GM18951 (cell line): ENCODE results near the gene TUBD1.
"Not testable (repeated sequence)": the region's sequence is repeated elsewhere in the genome, so short reads cannot be mapped to it uniquely, and the experiment has no call there.

Experiments
- POLR2A ChIP-seq: IDR thresholded peaks from 4 replicates; pipeline ENCODE4 v1.6.1; 2011; ENCODE audit warnings: mild to moderate bottlenecking; ENCODE audit not compliant: insufficient read length, insufficient read depth; ENCODE audit errors: extremely low read depth
- in situ Hi-C: fragments of 300-500 bp; cut with MboI; formaldehyde crosslinking; loops from one replicate; pipeline ENCODE4 v1.12.0; 2022; ENCODE audit warnings: low sequenced_read_pairs, mixed read lengths, inconsistent platforms; ENCODE audit not compliant: unreplicated experiment

Gene TUBD1

DNA sequence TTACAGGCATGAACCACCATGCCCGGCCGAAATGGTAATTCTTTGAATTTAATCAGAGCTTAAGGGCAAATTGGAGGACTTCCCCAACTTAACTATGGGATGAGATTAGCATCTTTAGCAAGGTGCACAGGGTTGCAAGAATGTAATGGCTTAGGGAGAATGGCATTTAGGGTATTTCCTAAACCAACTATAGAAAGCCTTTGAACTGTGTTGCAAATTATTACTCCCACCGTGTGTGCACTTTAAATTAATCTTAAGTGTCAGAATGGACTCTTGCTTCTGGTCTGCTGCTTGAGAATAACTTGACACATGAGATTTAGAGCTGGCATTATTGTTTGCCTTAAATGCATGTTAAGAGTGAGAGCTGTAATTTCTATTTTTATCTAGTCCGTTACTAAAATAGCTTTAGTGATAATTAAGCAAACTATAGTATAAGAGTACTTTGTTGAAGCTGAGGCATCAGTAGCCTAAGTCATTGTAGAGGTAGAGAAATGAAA lies 59.8 kb downstream of the TUBD1 start:
- no peak for TF ChIP-seq POLR2A
- in situ Hi-C loops: no loop called here

DNA sequence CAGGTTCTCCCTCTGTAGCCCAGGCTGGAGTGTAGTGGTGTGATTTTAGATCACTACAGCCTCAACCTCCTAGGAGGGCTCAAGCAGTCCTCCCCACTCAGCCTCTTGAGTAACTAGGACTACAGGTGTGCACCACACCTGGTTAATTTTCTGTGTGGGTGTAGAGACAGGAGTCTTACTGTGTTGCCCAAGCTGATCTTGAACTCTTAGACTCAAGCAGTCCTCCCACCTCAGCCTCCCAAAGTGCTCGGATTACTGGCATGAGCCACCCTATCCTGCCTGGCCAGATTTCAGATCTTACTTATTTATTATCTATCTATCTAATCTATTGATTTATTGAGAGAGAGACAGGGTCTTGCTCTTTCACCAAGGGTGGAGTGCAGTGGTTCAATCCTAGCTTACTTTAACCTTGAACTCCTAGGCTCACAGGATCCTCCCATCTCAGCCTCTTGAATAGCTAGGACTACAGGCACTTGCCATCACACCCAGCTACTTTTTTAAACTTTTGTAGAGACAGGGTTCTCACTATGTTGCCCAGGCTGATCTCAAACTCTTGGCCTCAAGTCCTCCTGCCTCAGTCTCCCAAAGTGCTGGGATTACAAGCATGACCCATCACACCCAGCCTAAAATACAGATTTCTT lies 61.8 kb downstream of the TUBD1 start:
- no peak for TF ChIP-seq POLR2A
- in situ Hi-C loops: no loop called here

GRCh38 chr17:59830007-59830630 lies 62.6 kb downstream of the TUBD1 start:
- in situ Hi-C loops: no loop called here
- no peak for TF ChIP-seq POLR2A

DNA sequence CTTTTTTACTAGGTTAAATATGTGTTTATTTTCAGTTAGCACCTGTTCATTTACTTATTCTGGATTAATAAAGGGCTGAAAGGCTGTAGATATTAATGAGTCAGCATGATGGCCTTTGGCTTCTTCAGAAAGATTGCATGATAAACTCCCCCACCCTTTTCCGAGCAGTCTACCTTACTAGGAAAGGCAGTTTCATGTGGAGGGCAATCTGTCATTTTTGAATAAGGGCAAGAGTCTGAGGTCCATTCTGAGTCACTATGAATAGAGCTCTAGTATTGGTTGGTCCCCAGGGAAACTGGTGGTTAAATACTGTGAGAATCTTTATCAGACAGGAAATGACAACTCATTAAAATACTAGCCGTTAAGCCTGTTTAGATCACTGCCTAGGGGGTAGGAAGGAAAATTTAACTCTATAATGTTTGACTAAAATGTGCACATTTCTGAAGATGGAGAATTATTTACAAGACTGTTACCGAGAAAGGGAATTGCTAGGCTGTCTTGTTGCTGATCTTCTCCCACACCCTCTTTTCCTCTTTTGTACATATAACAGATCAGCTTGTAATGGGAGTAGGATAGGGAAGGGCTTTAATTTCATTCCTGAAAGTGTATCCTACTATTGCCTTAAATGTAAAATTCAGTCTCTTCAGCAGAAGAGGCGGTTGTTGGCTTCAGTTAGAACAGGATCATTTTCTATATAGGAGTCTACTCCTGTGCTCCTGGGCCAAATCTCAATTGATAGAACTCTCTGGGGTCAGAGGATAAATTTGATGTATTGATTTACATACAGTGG lies 63.3 kb downstream of the TUBD1 start:
- peak; percentile 27 for TF ChIP-seq POLR2A
- in situ Hi-C loops: no loop called here

- in situ Hi-C loops: not testable (repeated sequence)
Observed at GRCh38 chr17:59828819-59829216, 63.9 kb downstream of the TUBD1 start.

- in situ Hi-C loops: no loop called here
- no peak for TF ChIP-seq POLR2A
Observed at GRCh38 chr17:59828478-59828760, 64.3 kb downstream of the TUBD1 start.

DNA sequence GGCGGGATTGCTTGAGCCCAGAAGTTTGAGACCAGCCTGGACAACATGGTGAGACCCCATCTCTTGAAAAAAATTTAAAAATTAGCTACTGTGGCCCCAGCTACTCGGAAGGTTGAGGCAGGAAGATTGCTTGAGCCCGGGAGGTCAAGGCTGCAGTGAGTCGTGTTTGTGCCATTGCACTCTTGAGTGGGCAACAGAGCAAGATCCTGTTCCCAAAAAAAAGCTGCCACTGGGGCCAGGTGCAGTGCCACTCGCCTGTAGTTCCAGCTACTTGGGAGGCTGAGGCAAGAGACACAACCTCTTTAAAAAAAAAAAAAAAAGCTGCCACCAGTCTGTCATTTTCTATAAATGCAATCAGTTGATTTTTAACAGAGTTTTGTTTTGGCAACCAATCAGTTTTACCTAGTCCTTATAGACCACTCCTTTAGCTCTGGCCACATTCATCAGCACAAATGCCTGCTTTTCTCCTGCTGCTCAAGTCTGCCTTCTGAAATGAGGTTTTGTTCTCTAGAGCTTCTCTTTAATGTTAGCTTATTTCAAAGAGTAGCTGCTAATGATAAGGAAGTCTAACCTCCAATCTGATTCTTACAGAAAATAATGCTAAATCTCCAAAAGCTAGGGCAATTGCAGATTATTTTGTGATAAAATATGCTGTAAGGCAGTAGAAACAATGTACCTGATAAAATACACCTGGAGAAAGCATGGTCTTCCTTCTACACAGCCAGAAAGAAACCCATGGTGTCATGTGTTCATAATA lies 64.8 kb downstream of the TUBD1 start:
- in situ Hi-C loops: no loop called here
- TF ChIP-seq POLR2A: peak; percentile 63

DNA sequence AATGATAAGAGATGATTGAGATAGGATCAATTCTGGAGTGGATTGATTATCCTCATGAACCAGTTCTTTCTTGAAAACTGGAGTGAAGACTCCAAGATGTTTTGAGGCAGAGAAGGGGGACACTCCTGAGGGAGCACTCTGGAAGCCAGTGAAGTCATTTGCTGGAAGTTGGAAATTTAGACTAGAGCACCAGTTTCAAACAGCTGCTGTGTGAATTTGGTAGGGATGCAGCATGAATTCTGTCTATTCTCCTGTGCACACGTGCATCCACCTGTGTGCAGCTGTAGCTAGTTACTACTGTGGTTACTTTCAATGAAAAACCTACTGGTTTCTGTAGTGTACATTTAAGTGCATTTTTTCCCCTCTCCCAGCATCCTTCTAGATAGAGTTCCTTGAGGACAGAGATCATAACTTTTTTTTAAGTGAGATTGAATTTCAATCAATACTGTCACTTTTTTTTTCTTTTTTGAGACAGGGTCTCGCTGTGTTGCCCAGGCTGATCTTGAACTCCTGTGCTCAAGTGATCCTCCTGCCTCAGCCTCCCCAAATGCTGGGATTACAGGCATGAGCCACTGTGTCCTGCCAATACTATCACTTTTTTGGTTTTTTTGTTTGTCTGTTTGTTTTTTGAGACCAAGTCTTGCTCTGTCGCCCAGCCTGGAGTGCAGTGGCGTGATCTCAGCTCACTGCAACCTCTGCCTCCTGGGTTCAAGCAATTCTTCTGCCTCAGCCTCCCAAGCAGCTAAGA lies 65.9 kb downstream of the TUBD1 start:
- in situ Hi-C loops: no loop called here
- TF ChIP-seq POLR2A: no peak

DNA sequence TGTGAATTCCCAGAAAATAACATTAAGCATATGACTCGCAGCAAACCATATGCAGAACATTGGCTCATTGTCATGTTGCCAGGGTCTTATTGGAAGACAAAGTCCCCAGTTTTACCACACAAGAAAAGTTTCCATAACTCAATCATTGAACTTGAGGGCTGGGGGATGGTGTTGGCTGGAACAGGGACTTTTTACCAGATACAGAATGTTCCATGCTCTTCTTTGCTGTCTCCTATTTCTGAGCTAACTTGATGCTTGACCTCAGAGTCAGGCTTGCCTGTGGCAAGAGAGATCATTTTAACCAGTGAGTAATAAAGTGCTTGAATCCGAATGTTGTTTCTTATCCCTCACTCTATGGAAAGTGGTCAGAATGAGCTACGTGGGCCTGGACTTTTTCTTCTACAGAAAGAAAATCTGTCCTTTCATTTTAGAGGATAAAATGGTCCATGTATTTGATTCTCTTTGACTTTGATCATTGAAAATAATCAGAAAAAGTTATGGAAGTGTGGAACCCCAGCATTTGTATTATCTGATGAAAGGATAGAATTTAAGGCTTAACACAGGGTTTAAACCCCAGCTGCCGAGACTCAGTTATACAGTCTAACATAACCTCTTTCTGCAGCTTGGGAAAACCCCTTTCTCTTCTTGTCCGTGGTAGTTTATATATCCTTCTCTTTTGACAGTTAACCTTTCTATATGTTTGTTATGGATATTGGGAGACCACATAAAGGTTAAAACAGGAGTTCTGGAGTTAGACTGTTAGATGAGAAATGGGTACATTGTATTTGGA lies 67.0 kb downstream of the TUBD1 start:
- no peak for TF ChIP-seq POLR2A
- in situ Hi-C loops: no loop called here

DNA sequence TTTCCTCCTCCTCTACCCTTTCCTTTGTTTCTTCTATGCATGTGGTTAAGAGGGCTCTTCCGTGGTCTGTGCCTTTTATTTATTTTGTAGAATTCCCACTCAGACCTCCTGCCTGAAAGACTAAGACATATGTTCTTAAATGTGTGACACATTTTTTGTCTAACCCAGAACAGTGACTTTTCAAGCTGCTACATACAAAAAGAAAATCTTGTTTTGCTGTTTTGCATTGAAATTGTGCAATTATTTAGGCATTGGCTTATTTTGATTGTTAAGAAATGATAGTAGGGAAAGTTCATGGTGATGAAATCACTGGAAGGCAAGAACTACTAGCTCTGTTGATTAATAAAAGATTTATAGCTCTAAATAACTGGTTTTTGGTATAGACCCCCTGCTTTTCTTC lies 76.8 kb downstream of the TUBD1 start:
- in situ Hi-C loops: no loop called here
- no peak for TF ChIP-seq POLR2A

DNA sequence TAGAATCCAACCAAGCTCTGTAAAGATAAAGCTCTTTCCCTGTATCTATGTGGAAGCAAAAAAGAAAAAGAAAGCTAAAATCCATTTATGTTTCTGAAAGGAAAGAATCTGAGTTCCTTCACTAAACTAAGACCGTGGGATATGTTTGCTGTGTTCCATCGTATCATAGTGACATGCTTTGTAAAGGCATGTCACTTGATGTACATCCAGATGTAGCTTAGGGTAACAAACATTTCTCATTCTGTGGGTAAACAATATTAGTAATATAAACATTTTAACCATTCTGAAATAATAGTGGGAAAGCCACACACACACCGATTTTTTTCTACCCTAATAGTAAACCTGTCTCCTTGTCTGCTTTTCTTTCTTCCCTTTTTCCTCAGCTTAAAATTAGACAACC lies 78.1 kb downstream of the TUBD1 start:
- in situ Hi-C loops: no loop called here
- no peak for TF ChIP-seq POLR2A

GRCh38 chr17:59814276-59814675 lies 78.5 kb downstream of the TUBD1 start:
- in situ Hi-C loops: no loop called here
- TF ChIP-seq POLR2A: no peak
